DND-41 (cell line): ENCODE measurements around the gene SNTG2.
A peak's percentile ranks its signal among the peaks of the same experiment; 100 is the strongest.

Experiments used
- ATAC-seq: fragments of 200-7000 bp; cut with Tn5 transposase; 3 replicates; pipeline ENCODE4 v1.9.1; 2021; ENCODE audit warnings: low read depth; ENCODE audit not compliant: insufficient read depth
- DNase-seq: peaks from one replicate; pipeline ENCODE4 v3.0.0-alpha.2; 2020
- H2AFZ ChIP-seq: 2 replicates; pipeline ENCODE4 v1.6.0; 2012; ENCODE audit warnings: low read depth, low read length
- H3K27ac ChIP-seq: 2 replicates; pipeline ENCODE4 v1.5.1; 2012; ENCODE audit warnings: low read length, inconsistent platforms
- H3K27me3 ChIP-seq: fragments of 200-600 bp; sonication (generic); 2 replicates; pipeline ENCODE4 v1.6.0; 2012; ENCODE audit warnings: low read length, mild to moderate bottlenecking, inconsistent platforms; ENCODE audit not compliant: insufficient read depth, poor library complexity
- H3K36me3 ChIP-seq: 2 replicates; pipeline ENCODE4 v1.5.1; 2012; ENCODE audit warnings: low read length, inconsistent platforms; ENCODE audit not compliant: insufficient read depth
- H3K4me1 ChIP-seq: 2 replicates; pipeline ENCODE4 v1.5.1; 2012; ENCODE audit warnings: mild to moderate bottlenecking, low read length; ENCODE audit not compliant: insufficient read depth
- H3K4me2 ChIP-seq: 2 replicates; pipeline ENCODE4 v1.6.0; 2012; ENCODE audit warnings: mild to moderate bottlenecking, moderate library complexity, low read length, inconsistent platforms; ENCODE audit not compliant: insufficient read depth
- H3K4me3 ChIP-seq, 2 experiments: fragments of 200-600 bp in 1 of 2; shearing (Covaris generic) in 1 of 2; 2 replicates each; pipeline ENCODE4 v1.5.1; 2012 to 2016; ENCODE audit warnings: inconsistent platforms in 2 of 2, low read length in 2 of 2, mild to moderate bottlenecking in 2 of 2, low read depth in 1 of 2, moderate library complexity in 1 of 2
- H3K79me2 ChIP-seq: 2 replicates; pipeline ENCODE4 v1.6.0; 2012; ENCODE audit warnings: low read length, inconsistent platforms; ENCODE audit not compliant: insufficient read depth
- H3K9ac ChIP-seq: 2 replicates; pipeline ENCODE4 v1.6.0; 2012; ENCODE audit warnings: low read depth, mild to moderate bottlenecking, inconsistent platforms, low read length, moderate library complexity
- H3K9me3 ChIP-seq: 2 replicates; pipeline ENCODE4 v1.5.1; 2012; ENCODE audit warnings: low read length, moderate library complexity, mild to moderate bottlenecking, inconsistent platforms; ENCODE audit not compliant: insufficient read depth, severe bottlenecking
- H4K20me1 ChIP-seq: 2 replicates; pipeline ENCODE4 v1.6.0; 2012; ENCODE audit warnings: low read length; ENCODE audit not compliant: insufficient read depth
- EZH2 ChIP-seq: IDR thresholded peaks from 3 replicates; pipeline ENCODE4 v1.6.1; 2012; ENCODE audit warnings: borderline replicate concordance, low read depth, mild to moderate bottlenecking, moderate library complexity, low read length, inconsistent platforms; ENCODE audit not compliant: severe bottlenecking
- TF ChIP-seq, protein P1 (sequence below): IDR thresholded peaks from 2 replicates; pipeline ENCODE4 v1.5.1; 2012; ENCODE audit warnings: borderline replicate concordance, low read length, moderate library complexity, mild to moderate bottlenecking; ENCODE audit not compliant: poor library complexity, severe bottlenecking; ENCODE audit errors: extremely low read depth

SNTG2 gene

DNA sequence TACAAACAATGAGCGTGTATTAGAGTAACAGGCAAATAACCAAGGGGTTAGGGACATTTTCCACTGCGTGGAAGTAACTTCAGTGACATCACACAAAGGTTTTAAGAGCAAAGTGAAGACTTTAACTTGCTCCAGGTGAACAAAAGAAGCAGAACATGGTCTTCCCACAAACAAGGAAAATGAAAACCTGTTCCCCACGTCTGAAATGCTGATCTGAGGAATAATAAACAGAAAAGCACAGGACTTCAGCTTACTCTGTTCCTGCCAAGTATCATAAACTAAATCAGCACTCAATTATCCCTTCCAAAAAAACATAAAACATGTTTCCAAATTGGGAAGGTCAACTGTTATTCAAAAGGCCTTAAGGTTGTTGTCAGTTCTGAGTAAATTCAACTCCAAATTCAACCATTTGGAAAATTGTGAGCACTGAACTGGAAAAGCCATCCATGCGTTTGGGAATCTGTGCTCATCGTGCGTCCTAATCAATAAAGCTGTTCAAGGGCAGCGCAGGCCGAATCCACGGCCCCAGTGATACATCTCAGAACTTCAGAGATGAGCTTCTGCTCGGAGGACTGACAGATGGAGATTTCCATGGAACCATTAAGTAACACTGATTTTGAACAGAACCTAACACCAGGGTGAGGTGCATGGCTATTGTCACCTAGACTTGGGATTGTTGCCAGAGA, 7.7 kb upstream of the SNTG2 start:
- H3K79me2 ChIP-seq = no peaks in the 10 kb centered on the region
- H4K20me1 ChIP-seq = no peaks in the 10 kb centered on the region
- H2AFZ ChIP-seq = no peak overlapping the region
- TF ChIP-seq EZH2 = no peak
- TF ChIP-seq, protein P1, sequence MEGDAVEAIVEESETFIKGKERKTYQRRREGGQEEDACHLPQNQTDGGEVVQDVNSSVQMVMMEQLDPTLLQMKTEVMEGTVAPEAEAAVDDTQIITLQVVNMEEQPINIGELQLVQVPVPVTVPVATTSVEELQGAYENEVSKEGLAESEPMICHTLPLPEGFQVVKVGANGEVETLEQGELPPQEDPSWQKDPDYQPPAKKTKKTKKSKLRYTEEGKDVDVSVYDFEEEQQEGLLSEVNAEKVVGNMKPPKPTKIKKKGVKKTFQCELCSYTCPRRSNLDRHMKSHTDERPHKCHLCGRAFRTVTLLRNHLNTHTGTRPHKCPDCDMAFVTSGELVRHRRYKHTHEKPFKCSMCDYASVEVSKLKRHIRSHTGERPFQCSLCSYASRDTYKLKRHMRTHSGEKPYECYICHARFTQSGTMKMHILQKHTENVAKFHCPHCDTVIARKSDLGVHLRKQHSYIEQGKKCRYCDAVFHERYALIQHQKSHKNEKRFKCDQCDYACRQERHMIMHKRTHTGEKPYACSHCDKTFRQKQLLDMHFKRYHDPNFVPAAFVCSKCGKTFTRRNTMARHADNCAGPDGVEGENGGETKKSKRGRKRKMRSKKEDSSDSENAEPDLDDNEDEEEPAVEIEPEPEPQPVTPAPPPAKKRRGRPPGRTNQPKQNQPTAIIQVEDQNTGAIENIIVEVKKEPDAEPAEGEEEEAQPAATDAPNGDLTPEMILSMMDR = no peak
- no peak overlapping the region for H3K9ac ChIP-seq
- H3K4me1 ChIP-seq = peaks cover 58% of the 10 kb centered on the region
- H3K4me2 ChIP-seq = no peak overlapping the region
- DNase-seq (no peak), ATAC-seq (no peak)
- H3K36me3 ChIP-seq = no peaks in the 10 kb centered on the region
- H3K9me3 ChIP-seq = no peaks in the 10 kb centered on the region
- H3K27ac ChIP-seq = no peak overlapping the region
- no peak overlapping the region for H3K4me3 ChIP-seq
- H3K27me3 ChIP-seq = no peaks in the 10 kb centered on the region

DNA sequence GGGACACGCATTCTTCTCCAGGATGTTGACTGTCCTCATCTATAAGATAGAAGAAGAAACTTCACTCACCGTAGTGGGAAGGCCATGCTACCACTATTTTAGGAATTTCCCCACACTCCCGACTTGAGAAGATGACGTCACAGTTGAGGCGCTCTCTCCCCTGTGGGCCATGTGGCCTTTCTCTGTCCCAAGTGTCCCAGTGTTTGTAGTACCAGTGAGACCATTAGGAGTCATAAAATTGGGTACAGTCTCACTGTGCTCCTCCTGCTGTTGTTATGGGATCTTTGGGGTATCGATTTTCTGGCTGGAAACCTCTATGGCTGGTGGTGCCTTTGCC, 7.2 kb upstream of the SNTG2 start:
- no peaks in the 10 kb centered on the region for H3K79me2 ChIP-seq
- no peak overlapping the region for H3K4me3 ChIP-seq
- H4K20me1 ChIP-seq = no peaks in the 10 kb centered on the region
- H3K9me3 ChIP-seq = no peaks in the 10 kb centered on the region
- peak overlapping the region; percentile 49 for H3K27ac ChIP-seq
- H3K9ac ChIP-seq = no peak overlapping the region
- no peaks in the 10 kb centered on the region for H3K27me3 ChIP-seq
- no peak for ATAC-seq
- H3K4me1 ChIP-seq = peaks cover 58% of the 10 kb centered on the region
- no peaks in the 10 kb centered on the region for H3K36me3 ChIP-seq
- no peak overlapping the region for H3K4me2 ChIP-seq
- TF ChIP-seq, protein P1 = no peak
- TF ChIP-seq EZH2 = no peak
- no peak for DNase-seq
- H2AFZ ChIP-seq = no peak overlapping the region

DNA sequence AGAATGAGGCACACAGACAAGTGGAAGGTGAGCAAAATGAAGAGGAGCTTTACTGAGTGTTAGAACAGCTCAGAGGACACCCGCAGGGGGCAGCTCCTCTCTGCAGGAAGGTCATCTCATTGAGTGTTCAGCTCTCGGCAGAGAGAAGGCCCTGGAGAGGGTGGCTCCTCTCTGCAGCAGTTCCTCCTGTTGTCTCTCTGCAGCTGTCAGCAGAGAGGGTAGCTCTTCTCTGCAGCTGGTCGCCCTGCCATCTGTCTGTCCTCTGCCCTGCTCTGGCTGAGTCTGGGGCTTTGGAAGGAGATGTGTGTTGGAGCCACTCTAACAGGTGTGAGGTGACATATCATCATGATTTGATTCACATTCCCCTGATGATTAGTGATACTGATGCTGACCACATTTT, 6.8 kb upstream of the SNTG2 start:
- DNase-seq (peak; percentile 43), ATAC-seq (peak; percentile 33; the same call in 2 of the 3 replicates)
- H3K4me3 ChIP-seq = no peak overlapping the region
- H3K4me2 ChIP-seq = no peak overlapping the region
- H3K9me3 ChIP-seq = no peaks in the 10 kb centered on the region
- no peak overlapping the region for H3K9ac ChIP-seq
- H3K27me3 ChIP-seq = no peaks in the 10 kb centered on the region
- peak overlapping the region; percentile 49 for H3K27ac ChIP-seq
- H2AFZ ChIP-seq = no peak overlapping the region
- H3K36me3 ChIP-seq = no peaks in the 10 kb centered on the region
- H3K4me1 ChIP-seq = peaks cover 62% of the 10 kb centered on the region
- H3K79me2 ChIP-seq = no peaks in the 10 kb centered on the region
- no peaks in the 10 kb centered on the region for H4K20me1 ChIP-seq
- no peak for TF ChIP-seq EZH2
- TF ChIP-seq, protein P1 = no peak
